SJCRH30 (cell line): ENCODE data around the gene RO60. TPM values are rescaled to one million over a fixed set of nuclear protein-coding genes. Genes with fewer than 3 reads are reported as not detected.
"Not testable (repeated sequence)": the region's sequence is repeated elsewhere in the genome, so short reads cannot be mapped to it uniquely, and the experiment has no call there.

Experiments used
- DNase-seq, 2 experiments: peaks; one replicate each; pipeline ENCODE4 v3.0.0-alpha.2; 2015 to 2020
- H3K27ac ChIP-seq: fragments of 250-450 bp; sonication (Bioruptor Pico); 2 replicates; pipeline ENCODE4 v1.5.1; 2020; ENCODE audit warnings: mild to moderate bottlenecking, moderate library complexity
- H3K27me3 ChIP-seq: fragments of 250-450 bp; sonication (Bioruptor Pico); 2 replicates; pipeline ENCODE4 v1.5.1; 2020; ENCODE audit warnings: mild to moderate bottlenecking, moderate library complexity
- H3K36me3 ChIP-seq: fragments of 250-450 bp; sonication (Bioruptor Pico); 2 replicates; pipeline ENCODE4 v1.5.1; 2020; ENCODE audit warnings: mild to moderate bottlenecking, moderate library complexity
- H3K4me1 ChIP-seq: fragments of 250-450 bp; sonication (Bioruptor Pico); 2 replicates; pipeline ENCODE4 v1.5.1; 2020; ENCODE audit warnings: mild to moderate bottlenecking, moderate library complexity
- H3K4me3 ChIP-seq: fragments of 250-450 bp; sonication (Bioruptor Pico); 2 replicates; pipeline ENCODE4 v1.5.1; 2020; ENCODE audit warnings: mild to moderate bottlenecking, moderate library complexity
- H3K9me3 ChIP-seq: fragments of 250-450 bp; sonication (Bioruptor Pico); replicated peaks from 2 replicates; pipeline ENCODE4 v1.5.1; 2020; ENCODE audit warnings: mild to moderate bottlenecking, moderate library complexity
- total RNA-seq: library from RNA; depleted of rRNA; stranded (reverse); fragments of >200 nt; shearing (Covaris generic); gene quantifications from 2 replicates; pipeline ENCODE4 v1.2.3, GENCODE V29; 2014; rRNA removed

Gene RO60
- total RNA-seq, result 80.9 and 91.9 TPM in 2 replicates

DNA sequence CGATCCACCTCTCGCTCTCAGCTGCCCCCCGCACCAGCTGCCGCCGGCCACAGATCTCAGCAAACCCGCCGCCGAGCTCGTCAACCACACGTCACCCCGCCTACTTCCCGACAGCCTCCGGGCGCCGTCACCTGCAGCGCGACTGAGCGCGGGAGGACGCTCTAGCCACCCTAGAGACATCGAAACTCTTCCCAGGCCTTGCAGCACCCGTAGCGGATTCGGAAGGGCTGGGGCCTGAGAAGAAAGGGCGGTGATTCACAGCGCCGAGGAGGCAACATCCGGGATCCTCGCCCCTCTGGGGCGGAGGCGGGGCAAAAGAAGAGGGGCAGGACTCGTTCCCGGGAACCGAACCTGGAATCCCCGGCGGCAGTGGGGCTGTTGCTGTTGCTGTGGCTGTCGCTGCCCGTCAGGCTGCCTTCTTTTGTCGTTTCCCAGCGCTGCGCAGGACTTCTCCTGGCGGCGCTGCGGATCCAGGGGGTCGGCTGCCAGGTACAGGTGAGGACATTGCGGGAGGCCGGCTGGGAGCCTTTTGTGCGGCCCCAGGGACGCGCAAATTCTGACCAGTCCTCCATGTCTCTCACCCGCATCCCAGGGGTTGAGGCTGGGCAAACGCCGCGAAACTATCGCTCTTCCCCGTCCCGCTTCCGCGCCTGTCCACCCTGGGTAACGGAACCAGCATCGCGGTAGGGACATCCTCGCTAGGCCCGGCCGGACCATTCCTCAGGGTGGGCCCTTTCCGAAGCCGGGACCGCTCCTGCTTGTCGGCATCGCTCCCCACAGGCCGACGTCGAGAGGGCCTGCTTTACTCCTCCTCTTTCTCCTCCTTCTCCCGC lies at the start of gene RO60, which contains the start of gene UCHL5:
RO60 (plus strand) TSS at position 331 of the 833 bp plus-strand sequence. CDS start 9,443 bp downstream, outside the sequence.
UCHL5 (minus strand) TSS at position 79 of the 833 bp plus-strand sequence. CDS start 100 bp downstream, outside the sequence.
- peaks cover 4% of the 10 kb centered on the region for H3K36me3 ChIP-seq
- no peaks in the 10 kb centered on the region for H3K9me3 ChIP-seq
- no peaks in the 10 kb centered on the region for H3K4me1 ChIP-seq
- peak within 1 kb of the TSS; percentile 96 for H3K27ac ChIP-seq
- H3K27me3 ChIP-seq, result no peaks in the 10 kb centered on the region
- peak within 1 kb of the TSS; percentile 95 for H3K4me3 ChIP-seq
- DNase-seq, result peak; percentile 93 to 94

- Histone ChIP-seq H3K9me3 (no peaks in the 10 kb centered on the region), H3K27ac (no peak overlapping the region), H3K27me3 (no peaks in the 10 kb centered on the region), H3K4me3 (no peak overlapping the region), H3K36me3 (no peaks in the 10 kb centered on the region), H3K4me1 (no peaks in the 10 kb centered on the region)
- no peak for DNase-seq
Measured at GRCh38 chr1:193011406-193011805, 48.0 kb upstream of the RO60 start.

GRCh38 chr1:193013005-193013404 lies 46.4 kb upstream of the RO60 start:
- no peaks in the 10 kb centered on the region for H3K9me3 ChIP-seq
- no peak overlapping the region for H3K4me3 ChIP-seq
- no peak for DNase-seq
- H3K27me3 ChIP-seq, result no peaks in the 10 kb centered on the region
- H3K27ac ChIP-seq, result no peak overlapping the region
- no peaks in the 10 kb centered on the region for H3K36me3 ChIP-seq
- no peaks in the 10 kb centered on the region for H3K4me1 ChIP-seq

DNA sequence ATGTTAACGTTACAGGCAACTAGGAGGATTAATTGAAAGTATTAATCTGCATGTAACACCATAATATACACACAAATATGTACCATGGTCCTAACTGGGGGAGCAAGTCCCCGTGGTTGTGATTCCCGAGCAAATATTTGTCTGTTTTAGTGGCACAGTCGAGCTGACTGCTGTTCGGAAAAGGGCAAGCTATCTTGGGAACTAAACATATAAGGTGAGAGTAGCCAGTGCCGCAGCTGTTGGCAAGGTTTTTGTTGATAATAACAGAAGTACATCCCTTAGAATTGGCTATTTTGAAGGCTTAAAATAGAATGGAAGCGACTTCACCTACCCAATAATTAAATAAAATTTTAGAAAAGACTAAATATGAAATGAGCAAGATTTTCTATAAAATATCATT lies 45.7 kb upstream of the RO60 start:
- H3K4me3 ChIP-seq, result no peak overlapping the region
- H3K27ac ChIP-seq, result no peak overlapping the region
- no peaks in the 10 kb centered on the region for H3K9me3 ChIP-seq
- H3K4me1 ChIP-seq, result no peaks in the 10 kb centered on the region
- no peaks in the 10 kb centered on the region for H3K36me3 ChIP-seq
- H3K27me3 ChIP-seq, result no peaks in the 10 kb centered on the region
- no peak for DNase-seq

GRCh38 chr1:193014400-193014799 lies 45.0 kb upstream of the RO60 start:
- no peak overlapping the region for H3K4me3 ChIP-seq
- H3K4me1 ChIP-seq, result no peaks in the 10 kb centered on the region
- no peaks in the 10 kb centered on the region for H3K27me3 ChIP-seq
- no peak for DNase-seq
- H3K27ac ChIP-seq, result no peak overlapping the region
- no peaks in the 10 kb centered on the region for H3K36me3 ChIP-seq
- H3K9me3 ChIP-seq, result no peaks in the 10 kb centered on the region

DNA sequence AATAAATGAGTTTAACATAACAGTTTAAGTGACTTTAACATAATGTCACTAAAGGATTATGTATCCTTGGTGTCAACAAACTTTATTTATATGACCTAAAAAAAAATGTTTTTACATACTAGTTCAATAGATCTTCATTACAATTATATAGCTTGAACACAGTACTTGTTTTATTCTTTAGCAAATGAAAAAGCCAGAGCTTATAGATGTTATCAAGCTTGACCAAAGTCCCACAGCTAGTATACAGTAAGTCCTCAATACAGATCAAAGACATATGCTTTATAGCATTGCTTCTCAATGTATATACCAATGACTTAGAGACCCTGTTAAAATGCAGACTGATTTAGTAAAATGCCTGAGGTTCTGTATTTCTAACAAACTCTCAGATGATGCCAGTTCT lies 42.6 kb upstream of the RO60 start:
- Histone ChIP-seq H3K27ac (no peak overlapping the region), H3K9me3 (no peaks in the 10 kb centered on the region), H3K4me3 (no peak overlapping the region), H3K36me3 (no peaks in the 10 kb centered on the region), H3K27me3 (no peaks in the 10 kb centered on the region), H3K4me1 (no peaks in the 10 kb centered on the region)
- no peak for DNase-seq

DNA sequence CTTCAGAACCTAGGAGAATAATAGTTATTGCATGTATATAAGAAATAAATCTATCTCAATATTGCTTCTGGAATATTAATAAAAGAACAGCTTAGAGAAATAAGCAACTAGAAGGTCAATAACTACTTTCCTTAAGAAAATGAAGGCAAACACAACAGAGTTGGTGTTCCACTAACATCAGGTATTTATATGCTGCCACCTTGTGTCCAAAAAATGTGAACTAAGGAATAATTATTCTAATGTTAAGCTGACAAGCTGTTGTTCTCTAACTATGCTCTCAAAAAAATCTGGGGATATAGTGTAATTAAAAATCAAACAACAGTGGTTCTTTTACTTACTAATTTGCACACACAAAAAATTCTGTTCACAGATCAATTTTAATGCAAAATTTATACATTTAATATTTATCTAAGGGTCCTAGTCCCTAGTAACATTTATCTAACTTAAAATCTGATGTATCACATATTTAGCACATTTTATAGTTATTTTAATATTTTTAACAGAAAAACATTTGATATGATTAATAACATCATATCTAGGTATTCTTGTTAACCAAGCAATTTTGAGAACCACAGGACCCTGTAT lies 39.9 kb upstream of the RO60 start:
- Histone ChIP-seq H3K36me3 (peaks cover 6% of the 10 kb centered on the region; the same call in 1 of the 2 replicates), H3K9me3 (no peaks in the 10 kb centered on the region), H3K27me3 (no peaks in the 10 kb centered on the region), H3K4me1 (no peaks in the 10 kb centered on the region), H3K4me3 (no peak overlapping the region), H3K27ac (no peak overlapping the region)
- DNase-seq, result peak in 1 of 2 experiments; percentile 32

DNA sequence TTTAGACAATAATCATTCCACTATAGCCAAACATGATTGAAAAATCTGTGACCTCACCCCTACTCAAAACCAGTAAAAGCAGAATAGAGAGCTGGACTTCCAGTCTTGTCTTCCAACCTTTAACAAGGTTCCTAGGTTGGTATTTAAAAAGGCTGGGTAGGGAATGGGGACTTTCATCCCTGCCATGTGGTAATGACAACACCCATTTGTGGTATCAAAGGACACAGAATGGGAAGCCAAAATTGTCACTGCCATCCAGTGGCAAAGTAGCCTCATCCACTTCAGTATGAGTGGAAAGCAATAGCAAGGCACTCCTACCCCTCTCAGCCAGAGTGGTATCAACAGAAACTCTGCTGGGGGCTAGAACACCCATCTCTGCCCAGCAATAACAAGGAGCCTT lies 34.2 kb upstream of the RO60 start:
- H3K36me3 ChIP-seq, result peaks cover 6% of the 10 kb centered on the region
- DNase-seq, result no peak

GRCh38 chr1:193030280-193030679 lies 29.1 kb upstream of the RO60 start:
- Histone ChIP-seq H3K4me3 (no peak overlapping the region), H3K4me1 (no peaks in the 10 kb centered on the region), H3K27me3 (no peaks in the 10 kb centered on the region), H3K9me3 (no peaks in the 10 kb centered on the region), H3K27ac (no peak overlapping the region), H3K36me3 (no peaks in the 10 kb centered on the region; the same call in 1 of the 2 replicates)
- DNase-seq, result no peak

More for the DNA sequence above, 34.2 kb upstream of the RO60 start:
- no peaks in the 10 kb centered on the region for H3K4me1 ChIP-seq
- no peaks in the 10 kb centered on the region for H3K27me3 ChIP-seq
- H3K9me3 ChIP-seq, result no peaks in the 10 kb centered on the region
- no peak overlapping the region for H3K4me3 ChIP-seq
- no peak overlapping the region for H3K27ac ChIP-seq

DNA sequence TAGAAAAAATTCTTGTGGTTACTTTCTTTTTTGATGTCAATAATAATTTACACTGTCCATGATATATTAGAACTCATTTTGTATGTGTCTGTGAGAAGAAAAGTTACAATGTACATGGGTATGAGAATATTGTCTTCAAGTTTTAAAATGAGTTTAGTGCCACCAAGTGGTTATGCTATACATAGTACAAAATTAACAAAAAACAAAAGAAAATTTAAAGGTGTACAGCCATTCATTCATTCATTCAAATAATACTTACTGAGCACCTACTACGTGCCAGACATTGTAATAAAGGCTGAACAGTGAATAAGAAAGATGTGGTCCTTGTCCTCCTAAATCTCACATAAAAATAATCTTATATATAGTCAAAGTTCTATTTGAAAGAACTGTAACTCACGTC lies 28.0 kb upstream of the RO60 start:
- no peaks in the 10 kb centered on the region for H3K9me3 ChIP-seq
- no peaks in the 10 kb centered on the region for H3K27me3 ChIP-seq
- no peak overlapping the region for H3K27ac ChIP-seq
- no peaks in the 10 kb centered on the region; the same call in 1 of the 2 replicates for H3K36me3 ChIP-seq
- H3K4me1 ChIP-seq, result no peaks in the 10 kb centered on the region
- DNase-seq, result peak in 1 of 2 experiments; percentile 2
- H3K4me3 ChIP-seq, result no peak overlapping the region

DNA sequence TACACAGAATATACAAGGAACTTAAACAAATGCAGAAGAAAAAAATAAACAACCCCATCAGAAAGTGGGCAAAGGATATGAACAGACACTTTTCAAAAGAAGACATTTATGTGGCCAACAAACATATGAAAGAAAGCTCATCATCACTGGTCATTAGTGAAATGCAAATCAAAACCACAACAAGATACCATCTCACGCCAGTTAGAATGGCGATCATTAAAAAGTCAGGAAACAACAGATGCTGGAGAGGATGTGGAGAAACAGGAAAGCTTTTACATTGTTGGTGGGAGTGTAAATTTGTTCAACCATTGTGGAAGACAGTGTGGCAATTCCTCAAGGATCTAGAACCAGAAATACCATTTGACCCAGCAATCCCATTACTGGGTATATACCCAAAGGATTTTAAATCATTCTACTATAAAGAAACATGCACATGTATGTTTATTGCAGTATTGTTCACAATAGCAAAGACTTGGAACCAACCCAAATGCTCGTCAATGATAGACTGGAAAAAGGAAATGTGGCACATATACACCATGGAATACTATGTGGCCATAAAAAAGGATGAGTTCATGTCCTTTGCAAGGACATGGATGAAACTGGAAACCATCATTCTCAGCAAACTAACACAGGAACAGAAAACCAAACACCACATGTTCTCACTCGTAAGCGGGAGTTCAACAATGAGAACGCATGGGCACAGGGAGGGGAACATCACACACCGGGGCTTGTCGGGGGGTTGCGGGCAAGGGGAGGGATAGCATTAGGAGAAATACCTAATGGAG lies 26.6 kb upstream of the RO60 start:
- not testable (repeated sequence) for H3K9me3 ChIP-seq, DNase-seq, H3K36me3 ChIP-seq, H3K27ac ChIP-seq, H3K27me3 ChIP-seq, H3K4me1 ChIP-seq, H3K4me3 ChIP-seq

GRCh38 chr1:193033610-193034009 lies 25.8 kb upstream of the RO60 start:
- DNase-seq, result no peak
- H3K4me3 ChIP-seq, result no peak overlapping the region
- H3K9me3 ChIP-seq, result no peaks in the 10 kb centered on the region
- no peaks in the 10 kb centered on the region for H3K4me1 ChIP-seq
- H3K36me3 ChIP-seq, result no peaks in the 10 kb centered on the region
- no peak overlapping the region for H3K27ac ChIP-seq
- no peaks in the 10 kb centered on the region for H3K27me3 ChIP-seq

DNA sequence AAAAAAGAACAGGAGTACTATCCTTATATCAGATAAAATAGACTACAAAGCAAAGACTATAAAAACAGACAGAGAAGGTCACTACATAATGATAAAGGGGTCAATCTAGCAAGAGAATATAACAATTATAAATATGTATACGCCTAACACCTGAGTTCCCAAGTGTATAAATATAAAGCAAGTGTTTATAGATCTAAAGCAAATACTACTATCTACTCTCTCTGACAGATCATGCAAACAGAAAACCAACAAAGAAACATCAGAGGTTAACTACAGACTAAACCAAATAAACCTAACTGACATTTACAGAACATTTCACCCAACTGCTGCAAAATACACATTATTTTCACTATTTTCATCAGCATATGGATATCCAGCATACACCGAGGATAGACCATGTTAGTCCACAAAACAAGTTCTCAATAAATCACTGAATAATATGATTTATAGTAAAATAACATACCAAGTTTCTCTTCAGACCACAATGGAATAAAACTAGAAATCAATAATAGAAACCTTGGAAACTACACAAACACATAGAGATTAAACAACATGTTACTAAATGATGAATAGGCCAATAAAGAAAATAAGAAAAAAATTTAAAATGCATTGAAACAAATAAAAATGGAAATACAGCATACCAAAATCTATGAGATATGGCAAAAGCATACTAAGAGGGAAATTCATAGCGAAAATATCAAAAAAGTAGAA lies 22.9 kb upstream of the RO60 start:
- Histone ChIP-seq H3K27ac (no peak overlapping the region), H3K27me3 (no peaks in the 10 kb centered on the region), H3K9me3 (no peaks in the 10 kb centered on the region), H3K4me1 (no peaks in the 10 kb centered on the region), H3K36me3 (no peaks in the 10 kb centered on the region), H3K4me3 (no peak overlapping the region)
- no peak for DNase-seq

- Histone ChIP-seq H3K27ac (no peak overlapping the region), H3K27me3 (no peaks in the 10 kb centered on the region), H3K9me3 (no peaks in the 10 kb centered on the region), H3K4me1 (no peaks in the 10 kb centered on the region), H3K36me3 (no peaks in the 10 kb centered on the region), H3K4me3 (no peak overlapping the region)
- DNase-seq, result no peak
Measured at GRCh38 chr1:193040011-193040410, 19.4 kb upstream of the RO60 start.
